HT1080 (cell line): ENCODE measurements around the gene MGP. TPM values are rescaled to one million over a fixed set of nuclear protein-coding genes. Genes with fewer than 3 reads are reported as not detected.

Experiments
- DNase-seq: peaks from one replicate; pipeline ENCODE4 v3.0.0-alpha.2; 2015; ENCODE audit warnings: low read depth
- total RNA-seq: library from RNA; depleted of rRNA; stranded (reverse); fragments of >200 nt; shearing (Covaris generic); gene quantifications from 2 replicates; pipeline ENCODE4 v1.2.3, GENCODE V29; 2014

The MGP gene
- total RNA-seq, 1 experiment from 2014 or later, result 0.90 TPM

DNA sequence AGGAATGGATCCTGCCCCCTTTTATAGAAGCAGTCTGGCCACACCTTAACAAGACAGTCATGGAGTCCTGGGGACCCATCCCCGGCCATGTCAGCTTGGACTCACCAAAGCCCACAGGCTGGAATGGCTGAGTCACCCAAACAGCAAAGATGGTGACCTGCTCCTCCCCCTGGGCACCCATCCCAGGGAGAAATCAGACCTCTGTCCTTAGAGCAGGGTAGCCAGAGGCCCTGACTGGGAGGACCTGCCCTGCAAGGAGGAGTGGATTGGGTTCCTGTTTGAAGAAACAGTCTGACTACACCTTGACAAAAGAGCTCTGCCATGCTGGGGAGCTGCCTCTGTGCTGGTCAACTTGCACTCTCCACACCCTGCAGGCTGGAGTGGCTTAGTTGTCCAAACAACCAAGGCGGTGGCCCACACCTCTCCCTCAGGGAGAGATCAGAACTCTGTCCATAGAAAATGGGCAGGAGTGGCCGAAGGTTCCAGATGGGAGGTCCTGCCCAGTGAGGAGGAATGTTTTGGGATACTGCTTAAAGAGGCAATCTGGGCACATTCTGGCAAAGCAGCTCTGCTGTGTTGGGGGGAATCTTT, 16.6 kb downstream of the MGP start:
- DNase-seq, result peak; percentile 13

DNA sequence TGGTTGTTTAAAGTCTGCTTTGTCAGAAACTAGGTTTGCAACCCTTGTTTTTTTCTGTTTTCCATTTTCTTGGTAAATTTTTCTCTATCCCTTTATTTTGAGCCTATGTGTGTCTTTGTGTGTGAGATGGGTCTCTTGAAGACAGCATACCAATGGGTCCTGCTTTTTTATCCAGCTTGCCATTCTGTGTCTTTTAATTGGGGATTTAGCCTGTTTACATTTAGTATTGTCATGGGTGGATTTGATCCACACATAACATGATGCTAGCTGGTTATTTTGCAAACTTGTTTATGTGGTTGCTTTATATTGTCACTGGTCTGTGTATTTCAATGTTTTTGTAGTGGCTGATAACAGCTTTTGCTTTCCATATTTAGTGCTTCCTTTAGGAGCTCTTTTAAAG, 25.2 kb downstream of the MGP start:
- DNase-seq, result no peak

DNA sequence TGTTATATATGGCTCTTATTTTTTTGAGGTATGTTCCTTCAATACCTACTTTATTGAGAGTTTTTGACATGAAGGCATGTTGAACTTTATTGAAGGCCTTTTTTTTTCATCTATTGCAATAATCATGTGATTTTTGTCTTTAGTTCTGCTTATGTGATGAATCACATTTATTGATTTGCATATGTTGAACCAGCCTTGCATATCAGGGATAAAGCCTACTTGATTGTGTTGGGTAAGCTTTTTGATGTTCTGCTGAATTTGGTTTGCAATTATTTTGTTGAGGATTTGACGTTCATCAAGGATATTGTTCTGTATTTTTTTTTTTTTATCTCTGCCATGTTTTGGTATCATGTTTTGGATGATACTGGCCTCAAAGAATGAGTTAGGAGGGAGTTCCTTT, 27.1 kb downstream of the MGP start:
- DNase-seq, result no peak

GRCh38 chr12:14854586-14855183, 31.0 kb downstream of the MGP start:
- no peak for DNase-seq

- no peak for DNase-seq
These were observed 31.7 kb downstream of the MGP start for GRCh38 chr12:14853961-14854360.

- DNase-seq, result no peak
These were observed 32.8 kb downstream of the MGP start for GRCh38 chr12:14852880-14853279.

- no peak for DNase-seq
These were observed 34.6 kb downstream of the MGP start for GRCh38 chr12:14850929-14851663.

GRCh38 chr12:14849661-14850060, 36.0 kb downstream of the MGP start:
- peak; percentile 62 for DNase-seq

GRCh38 chr12:14846876-14847580, 38.6 kb downstream of the MGP start:
- DNase-seq, result no peak

DNA sequence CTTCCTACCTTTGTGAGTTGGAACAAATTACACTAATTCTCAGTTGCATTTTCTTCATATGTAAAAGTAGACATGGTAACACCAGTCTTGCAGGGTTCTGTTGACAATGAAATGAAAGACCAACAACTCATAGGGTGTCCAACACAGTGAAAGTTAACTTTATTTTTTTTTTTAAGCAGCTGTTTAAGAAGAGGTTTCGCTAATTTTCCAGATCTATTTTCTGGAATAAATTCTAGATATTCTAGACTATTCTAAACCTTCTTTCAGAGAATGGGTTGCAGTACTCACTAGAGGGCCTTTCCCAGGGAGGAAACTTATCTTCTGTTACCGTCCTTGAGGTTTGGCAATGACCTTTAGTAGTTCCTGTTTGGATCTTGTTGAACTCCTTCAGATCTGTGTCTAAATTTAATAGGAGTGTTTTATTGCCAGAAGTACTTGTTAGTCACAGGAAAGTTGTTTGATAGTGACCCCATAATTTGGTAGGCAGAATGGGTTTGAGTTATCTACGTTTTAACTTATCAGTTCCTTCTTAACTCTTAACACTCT, 39.5 kb downstream of the MGP start:
- no peak for DNase-seq

DNA sequence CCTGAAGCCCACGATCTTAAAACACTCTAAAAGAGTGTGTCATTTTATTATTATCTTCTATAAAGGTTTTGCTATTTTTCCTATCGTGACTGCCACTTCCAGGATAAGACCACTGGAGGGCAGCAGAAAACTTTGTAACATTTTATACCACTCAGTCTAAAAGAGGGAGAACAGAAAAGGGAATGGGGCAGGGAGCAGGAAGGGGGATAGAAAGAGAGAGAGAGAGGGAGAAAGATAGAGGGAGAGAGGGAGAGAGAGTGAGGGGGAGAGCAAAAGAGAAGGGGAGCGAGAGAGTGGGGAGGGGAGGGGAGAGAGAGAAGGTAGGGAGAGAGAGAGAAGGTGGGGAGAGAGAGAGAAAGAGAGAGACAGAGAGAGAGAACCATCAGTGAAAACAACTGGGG, 40.3 kb downstream of the MGP start:
- peak; percentile 63 for DNase-seq

DNA sequence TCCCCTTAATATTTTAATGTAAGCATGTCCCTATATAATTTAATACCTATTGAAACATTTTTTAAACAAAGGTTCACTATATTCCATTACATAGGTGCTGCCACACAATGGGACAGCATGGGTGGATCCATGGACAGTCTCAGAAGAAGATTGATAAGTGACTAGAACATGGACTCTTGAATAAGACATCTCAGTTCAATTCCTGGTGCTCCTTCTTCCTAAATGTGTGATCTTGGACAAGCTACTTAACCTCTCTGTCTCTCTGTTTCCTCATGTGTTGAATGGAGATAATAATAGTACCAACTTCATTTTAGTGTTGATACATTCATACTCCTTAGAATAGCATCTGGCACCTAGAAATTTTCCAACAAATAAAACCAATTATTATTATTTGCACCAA, 41.3 kb downstream of the MGP start:
- DNase-seq, result no peak

DNA sequence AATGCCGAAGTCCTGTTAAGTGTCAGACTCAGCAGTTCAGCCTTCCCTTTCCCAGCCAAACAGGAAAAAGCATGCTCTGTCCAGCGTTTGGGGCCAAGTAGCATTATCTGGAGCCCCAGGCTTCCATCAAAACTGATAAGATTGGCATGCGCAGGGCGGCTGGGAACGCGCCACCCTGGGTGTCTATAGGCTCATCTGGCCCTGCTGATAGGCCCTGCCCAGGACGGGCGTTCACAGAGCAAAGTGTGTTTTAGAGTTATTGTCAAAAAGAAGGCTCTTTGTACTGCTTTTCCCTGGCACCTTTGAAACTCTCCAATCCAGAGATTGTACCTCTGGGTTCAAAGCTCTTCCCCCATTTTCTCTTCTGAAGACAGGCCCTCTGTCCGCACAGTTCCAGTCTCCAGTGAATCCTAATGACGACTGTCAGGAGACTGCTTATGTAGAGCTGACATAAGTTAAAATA, 42.2 kb downstream of the MGP start, which contains the start of gene ART4:
Gene ART4 (minus strand): TSS at position 102 of the 463 bp plus-strand sequence. CDS start 413 bp downstream, outside the sequence.
- DNase-seq, result no peak

DNA sequence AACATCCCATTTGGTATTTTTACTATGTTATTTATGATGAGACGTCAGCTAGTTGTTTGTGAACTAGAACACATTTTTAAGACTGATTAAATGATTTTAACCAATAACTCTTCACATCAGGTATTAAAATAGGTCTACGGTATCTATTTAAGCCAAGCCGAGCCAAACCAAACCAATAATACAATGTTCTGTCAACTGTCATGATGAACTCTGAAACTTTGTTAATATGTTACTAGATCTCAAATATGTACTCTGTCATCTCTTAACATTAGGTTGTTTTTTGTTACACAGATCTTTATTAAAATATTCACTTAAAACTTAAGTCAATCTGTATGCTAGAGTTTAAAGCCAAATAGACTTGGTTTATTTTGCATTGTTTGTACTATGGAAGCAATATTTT, 43.3 kb downstream of the MGP start:
- no peak for DNase-seq

DNA sequence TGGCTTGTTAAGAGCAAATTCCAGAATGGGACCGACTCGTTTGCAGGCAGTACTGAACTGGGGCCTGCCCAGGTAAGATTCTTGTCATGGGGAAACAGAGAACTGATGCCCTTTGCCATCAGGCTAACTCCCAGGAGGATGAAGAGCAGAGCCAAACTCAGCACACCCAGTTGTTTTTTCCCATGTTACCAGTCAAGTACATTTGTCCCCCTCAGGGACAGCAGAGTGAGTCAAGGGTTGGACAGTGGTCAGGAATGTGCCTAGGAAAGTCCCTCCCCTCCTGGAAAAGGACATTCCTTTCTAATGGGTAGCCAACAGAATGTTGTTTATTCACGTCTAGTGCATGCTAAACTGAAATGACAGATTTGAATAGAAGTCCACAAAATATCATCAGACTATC, 43.9 kb downstream of the MGP start:
- peak; percentile 51 for DNase-seq

GRCh38 chr12:14840616-14841015, 45.0 kb downstream of the MGP start:
- DNase-seq, result no peak

DNA sequence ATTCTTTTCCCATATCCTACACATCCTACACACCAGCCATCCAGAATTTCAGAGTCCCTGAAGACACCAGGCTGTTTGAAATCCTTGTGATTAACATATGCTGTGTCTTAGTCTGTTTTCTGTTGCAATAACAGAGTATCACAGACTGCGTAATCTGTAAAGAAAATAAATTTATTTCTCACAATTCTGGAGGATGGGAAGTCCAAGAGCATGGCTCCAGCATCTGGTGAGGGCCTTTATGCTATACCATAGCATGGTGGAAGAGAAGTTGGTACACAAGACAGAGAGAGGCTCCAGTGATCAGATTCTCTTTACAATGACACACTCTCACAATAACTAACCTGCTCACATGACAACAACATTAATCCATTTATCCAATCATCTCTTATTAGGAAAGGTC, 46.4 kb downstream of the MGP start:
- DNase-seq, result no peak

- DNase-seq, result peak; percentile 84
These were observed 49.1 kb downstream of the MGP start for GRCh38 chr12:14836336-14837210.

DNA sequence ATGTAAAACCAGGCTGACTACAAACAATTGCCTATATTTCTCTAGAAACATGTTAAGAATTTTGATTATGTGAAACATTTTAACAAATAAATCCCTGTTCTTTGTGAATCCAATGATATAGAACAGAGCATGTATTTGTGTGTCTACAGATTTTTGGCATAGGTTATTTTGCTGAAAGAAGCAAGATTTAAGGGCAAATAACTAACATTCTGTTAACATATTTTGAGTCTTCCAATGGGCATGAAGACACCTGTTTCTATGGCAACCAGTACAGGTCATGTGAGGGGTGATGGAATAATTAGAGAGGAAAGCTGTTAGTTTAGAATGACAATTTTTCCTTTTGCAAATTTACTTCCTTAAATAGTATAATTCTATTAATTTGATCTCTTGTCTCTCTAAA, 51.1 kb downstream of the MGP start:
- DNase-seq, result no peak

- DNase-seq, result peak; percentile 54
These were observed 51.7 kb downstream of the MGP start for GRCh38 chr12:14833952-14834351.

- no peak for DNase-seq
These were observed 52.3 kb downstream of the MGP start for GRCh38 chr12:14833336-14833735.
